ENCODE data around the gene TREH. TPM values are rescaled to one million over a fixed set of nuclear protein-coding genes. Genes with fewer than 3 reads are reported as not detected.

The TREH gene
- polyA plus RNA-seq, 12 donors, result 0.12 to 0.57 (median 0.26) TPM; not detected in 5

- no peak for DNase-seq
Measured at GRCh38 chr11:118631142-118631909, 48.1 kb downstream of the TREH start.

DNA sequence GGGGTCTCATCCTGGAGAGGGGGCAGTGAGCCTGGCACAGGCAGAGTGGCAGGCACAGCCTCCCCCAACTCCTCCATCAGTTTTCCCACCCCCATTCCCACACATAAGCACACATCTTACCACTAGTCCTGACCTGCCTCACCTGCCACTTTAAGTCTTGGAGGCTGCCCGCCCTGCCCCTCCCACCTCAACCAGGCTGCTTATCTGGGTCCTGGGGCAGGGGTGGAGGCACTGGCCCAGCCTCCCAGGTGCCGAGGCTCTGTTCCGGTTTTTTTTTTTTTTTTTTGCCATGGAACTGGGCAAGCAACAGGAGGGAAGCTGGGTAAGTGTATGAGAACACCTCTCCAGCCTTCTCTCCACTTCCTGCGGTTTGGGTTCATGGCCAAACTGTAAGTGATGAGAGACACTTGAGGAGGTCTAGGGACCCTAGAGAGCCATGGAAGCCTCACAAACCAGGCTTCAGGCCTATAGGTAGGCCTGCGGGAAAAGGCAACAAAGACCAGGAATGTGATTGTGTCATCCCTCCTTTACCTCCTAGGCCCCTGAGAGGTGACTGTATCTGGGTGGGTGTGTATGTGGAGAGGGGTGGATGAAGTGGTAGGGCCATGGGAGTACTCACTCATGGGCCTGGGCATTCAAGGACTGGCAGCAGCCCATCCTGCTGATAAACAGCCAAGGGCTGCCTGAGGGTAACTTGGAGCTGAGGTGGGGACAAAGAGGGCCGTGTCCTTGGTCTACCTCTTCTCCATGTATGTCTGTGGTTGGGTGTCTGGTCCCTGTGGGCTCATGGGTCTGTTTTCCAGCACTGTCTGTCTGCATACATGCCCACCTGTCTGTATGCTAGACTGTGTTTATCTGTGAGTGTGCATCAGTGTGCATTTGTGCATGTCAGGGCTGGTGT is 49.4 kb downstream of the TREH start:
- no peak for DNase-seq

DNA sequence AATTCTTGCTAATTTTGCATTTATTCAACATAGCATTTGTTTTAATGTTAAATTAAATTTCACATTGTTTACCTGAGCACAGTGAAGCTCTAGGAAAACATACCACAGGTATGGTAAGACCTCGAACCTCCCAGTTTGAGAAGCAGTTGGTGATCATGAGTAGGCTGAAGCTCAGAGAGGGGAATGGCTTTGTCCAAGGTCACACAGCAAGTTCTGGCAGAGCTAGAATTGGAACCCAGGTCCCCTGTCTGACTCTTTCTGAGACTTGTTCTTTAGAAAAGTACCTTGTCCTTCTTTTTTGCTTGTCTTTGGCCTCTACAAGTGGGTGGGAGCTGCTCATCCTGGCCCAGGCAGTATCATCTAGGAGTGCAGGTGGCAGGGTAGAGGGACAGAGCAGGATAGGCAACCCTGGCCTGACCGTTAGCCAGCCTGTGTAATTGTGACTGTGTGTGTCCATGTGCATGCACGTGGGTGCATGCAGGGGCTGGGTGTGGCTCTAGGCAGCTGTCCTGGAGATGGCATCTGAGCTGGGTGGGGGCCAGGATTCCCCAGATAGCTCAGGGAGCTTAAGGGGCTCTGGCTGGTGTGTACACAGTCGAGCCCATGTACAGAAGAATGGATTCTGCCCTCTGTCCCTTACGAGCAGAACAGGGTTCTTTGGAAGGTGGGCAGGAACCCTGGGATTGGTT is 50.4 kb downstream of the TREH start:
- DNase-seq, result no peak

DNA sequence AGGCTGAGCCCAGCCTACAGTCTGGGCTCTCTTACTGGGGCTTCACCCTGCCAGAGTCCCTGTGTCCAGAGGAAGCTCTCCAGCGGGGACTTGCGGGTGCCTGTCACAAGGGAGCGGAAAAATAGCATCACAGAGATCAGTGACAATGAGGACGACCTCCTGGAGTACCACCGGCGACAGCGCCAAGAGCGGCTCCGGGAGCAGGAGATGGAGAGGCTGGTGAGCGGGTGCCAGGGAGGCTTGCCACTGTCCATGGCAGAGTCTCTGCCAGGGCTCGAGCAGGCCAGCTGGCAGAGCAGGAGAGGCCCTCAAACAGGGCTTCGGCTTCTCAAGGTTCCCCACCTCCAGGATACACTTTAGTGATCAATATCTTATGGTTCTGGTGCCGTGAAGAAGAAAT is 51.0 kb downstream of the TREH start:
- DNase-seq, result no peak

GRCh38 chr11:118628031-118628430 is 51.4 kb downstream of the TREH start:
- no peak for DNase-seq

DNA sequence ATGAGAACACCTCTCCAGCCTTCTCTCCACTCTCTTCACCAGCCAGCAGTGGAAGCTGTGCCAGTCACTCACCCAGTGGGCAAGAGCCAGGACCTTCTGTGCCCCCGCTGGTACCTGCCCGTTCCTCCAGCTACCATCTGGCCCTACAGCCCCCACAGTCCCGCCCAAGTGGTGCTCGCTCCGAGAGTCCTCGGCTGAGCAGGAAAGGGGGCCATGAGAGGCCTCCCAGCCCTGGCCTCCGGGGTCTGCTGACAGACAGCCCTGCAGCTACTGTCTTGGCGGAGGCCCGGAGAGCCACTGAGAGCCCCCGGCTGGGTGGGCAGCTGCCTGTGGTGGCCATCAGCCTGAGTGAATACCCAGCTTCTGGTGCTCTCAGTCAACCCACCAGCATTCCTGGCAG is 51.9 kb downstream of the TREH start:
- no peak for DNase-seq

DNA sequence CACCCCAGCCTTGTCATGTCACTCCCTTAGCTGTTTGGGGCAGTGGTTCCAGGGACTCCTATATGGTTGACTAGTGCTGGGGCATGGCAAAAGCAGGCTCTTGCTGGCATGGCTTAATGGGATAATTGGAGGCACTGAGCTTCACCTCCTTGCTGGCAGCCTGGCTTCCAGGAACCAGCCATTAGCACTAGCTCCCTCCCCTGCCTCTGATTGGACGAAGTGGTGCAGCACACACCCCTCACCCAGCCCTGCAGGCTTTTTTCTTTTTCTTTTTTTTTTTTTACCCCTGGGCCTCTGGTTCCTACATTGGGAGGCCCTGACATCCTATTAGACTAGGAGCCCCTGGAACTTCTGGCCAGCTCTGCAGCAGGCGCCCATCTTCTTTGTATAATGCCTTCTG is 53.5 kb downstream of the TREH start:
- DNase-seq, result no peak

DNA sequence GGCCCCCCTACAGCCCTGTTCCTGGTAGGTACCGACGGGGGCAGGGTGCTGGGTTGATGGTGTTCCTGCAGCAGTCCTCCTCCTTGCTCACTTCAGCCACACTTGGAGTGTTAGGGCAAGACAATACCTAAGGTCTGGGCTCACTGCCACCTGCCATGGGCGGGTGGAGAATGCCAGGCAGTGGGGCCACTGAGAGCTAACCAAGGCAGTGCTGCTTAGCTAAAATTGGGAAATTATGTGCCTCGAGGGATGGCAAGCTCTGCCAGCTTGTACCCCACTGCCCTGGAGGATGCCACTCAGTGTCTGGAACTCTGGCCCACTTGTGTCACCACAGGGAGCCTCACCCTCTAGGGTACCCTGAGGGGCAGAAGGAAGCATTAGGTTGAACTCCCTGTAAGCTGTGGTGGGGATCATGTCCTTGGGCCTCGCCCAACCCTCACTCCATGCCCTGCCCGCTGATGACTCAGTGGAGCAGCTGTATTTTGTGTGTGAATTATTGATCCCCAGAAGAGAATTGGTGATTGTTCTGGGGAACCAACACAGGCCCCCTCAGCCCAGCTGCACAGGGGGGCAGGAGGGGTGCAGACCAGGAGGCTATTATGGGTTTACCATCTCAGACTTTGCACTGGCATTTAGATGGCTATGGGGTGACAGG is 54.3 kb downstream of the TREH start:
- no peak for DNase-seq

- no peak for DNase-seq
Measured at GRCh38 chr11:118623269-118623655, 56.2 kb downstream of the TREH start.

DNA sequence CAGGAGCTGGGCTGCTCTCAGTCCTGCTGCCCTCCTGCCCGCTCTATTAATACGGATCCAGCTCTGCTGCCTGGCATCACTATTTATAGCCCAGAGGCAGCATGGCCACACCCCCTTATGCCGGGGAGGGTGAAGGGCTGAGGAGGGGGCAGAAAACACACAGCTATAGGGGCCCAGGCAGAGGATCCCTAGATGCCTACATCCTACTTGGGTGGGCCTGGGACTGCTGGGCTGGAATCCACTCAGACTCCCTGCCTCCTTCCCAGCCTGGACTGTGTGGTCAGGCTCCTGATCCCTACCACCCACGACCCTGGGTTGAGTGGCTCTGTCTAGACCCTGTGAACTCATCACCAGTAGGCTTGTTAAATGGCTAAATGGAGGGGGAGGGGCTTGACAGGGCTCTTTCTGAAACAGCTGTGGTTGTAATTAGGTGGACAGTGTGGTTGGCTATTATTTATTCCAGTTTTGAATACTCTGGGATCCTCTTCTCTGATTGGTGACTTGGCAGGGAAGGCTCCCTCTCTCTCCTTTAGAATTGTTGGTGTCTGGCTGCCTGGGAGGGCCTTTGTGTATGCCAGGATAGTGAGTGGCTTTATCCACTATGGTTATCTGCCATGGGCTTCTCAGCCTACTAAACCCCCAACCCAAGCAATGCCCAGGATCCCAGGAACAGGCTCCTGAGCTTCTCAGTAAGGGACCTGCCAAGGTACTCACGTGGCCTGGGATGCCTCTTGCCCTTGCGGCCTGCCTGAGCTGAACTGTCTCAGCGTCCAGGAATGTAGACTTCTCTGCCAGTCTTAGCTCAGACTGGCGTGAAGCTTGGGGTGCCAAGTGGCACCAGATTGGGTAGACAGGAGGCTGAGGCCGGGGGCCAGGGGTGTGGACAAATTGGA is 56.8 kb downstream of the TREH start:
- no peak for DNase-seq

DNA sequence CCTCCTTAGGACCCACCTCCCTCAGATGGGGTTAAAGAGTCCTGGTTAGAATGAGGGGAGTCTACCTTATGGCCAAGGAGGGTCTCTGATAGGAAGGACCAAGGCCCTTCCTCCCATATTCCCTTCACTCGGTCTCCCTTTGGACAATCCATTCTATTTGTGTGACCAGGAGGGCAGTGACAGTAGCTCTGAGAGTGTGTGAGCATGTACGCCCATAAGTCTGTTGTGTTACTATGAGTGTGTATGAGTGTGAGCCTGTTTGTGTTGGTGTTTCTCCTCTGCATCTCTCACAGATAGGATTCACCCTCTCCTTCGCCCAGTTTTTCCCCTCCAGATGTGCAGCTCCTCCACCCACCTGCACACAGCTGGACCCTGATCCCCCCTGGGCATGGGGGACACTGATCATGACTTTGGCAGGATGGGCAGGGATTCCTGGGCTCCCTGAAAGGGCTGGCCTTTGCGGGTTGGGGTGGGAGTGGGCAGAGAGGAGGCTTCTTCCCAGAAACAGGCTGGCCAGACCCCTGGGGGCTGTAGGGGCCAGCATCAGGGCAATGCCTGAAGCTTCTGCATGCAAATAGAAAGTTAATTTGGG is 57.6 kb downstream of the TREH start:
- no peak for DNase-seq

GRCh38 chr11:118621071-118621783 is 58.2 kb downstream of the TREH start:
- peak; percentile 85 for DNase-seq

DNA sequence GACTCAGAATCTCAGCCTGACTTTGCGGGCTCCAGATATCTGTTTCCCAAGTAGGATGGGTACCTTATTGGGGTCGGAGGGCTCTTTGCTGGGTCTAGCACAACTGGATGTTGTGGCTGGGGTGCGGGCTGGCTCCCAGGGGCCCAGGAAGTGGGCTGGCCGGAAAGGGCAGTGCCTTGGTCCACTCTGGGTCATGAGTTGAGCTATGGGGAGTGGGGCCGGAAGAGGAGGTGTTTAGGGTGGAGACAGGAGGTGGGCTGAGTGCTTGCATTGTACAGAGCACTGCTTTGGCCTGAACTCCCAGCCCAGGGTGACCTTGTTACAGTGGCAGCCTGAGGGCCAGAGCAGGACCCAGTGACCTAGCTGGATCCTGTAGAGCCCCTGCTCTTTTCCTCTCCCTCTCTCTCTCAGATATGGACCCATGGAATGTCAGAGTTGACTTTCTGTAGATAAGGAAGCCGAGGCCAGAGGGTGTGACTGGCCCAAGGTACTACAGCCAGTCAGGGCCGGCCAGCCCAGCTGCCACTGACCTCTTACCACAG is 58.9 kb downstream of the TREH start:
- DNase-seq, result no peak

- DNase-seq, result peak; percentile 56
Measured at GRCh38 chr11:118619444-118620197, 59.8 kb downstream of the TREH start.

DNA sequence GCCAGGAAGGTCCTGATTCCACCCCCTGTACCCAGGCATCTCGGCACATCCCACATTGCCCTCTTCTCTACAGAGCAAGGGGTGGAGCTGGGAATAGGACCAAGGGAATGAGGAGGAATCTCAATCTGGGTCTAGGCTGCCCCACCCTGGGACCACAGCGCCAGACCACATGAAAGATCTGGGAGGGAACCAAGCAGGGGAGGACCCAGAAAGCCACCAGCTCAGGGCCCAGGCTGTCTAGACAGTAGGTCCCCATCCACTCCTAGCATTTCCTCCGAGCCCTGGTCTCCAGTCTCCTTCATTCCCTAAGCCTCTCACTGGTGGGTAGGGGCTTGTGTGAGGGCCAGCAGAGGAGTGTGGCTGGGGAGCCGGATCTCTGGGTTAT is 60.5 kb downstream of the TREH start:
- DNase-seq, result peak; percentile 41

GRCh38 chr11:118618115-118618990 is 61.1 kb downstream of the TREH start:
- no peak for DNase-seq

GRCh38 chr11:118615976-118616371 is 63.5 kb downstream of the TREH start:
- no peak for DNase-seq
